HG03135 (cell line): ENCODE measurements around the gene MYL9.
"Not testable (repeated sequence)": the region's sequence is repeated elsewhere in the genome, so short reads cannot be mapped to it uniquely, and the experiment has no call there.

ENCODE experiments used
- ATAC-seq: cut with Tn5 transposase; IDR thresholded peaks from one replicate; pipeline ENCODE4 v1.9.1; 2021; ENCODE audit warnings: mild to moderate bottlenecking, moderate library complexity; ENCODE audit not compliant: unreplicated experiment

Gene MYL9

GRCh38 chr20:36541227-36541767 lies at the start of gene MYL9:
MYL9 (plus strand) TSS chr20:36541519; CDS start chr20:36544885, 3,366 bp downstream.
- ATAC-seq: no peak

DNA sequence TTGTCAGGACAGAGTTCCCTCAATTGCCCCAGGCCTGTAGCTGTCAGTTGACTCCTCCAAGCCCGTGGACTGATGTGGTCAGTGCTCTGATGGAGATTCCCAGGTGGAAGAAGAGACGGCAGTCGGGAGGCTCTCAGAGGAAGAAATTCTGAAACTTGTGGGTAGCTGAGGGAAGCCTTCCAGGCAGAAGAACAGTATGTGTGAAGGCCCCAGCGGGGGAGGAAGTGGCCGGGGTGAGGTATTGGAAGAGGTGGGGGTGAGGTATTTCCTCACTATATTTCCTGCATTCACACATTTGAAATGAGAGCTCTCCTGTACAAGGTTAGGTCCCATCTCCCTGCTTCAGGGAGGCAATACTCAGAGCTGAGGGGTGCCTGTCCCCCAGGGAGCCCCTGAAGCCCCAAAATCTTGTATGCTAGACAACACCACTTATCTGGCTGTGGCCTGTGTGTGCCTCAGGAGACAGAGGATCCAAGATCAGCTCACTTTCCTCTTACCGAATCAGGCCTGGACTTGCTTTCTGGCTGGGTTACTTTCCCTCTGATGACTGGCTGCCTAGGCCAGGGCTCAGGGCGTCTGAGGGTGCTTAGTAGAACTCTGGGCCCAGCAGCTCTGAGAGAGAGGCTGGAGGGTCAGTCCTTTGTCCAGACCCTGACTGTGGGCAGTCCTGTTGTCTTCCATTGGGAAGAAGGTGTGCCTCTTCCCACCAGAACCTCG lies 49.3 kb upstream of the MYL9 start:
- no peak for ATAC-seq

GRCh38 chr20:36493051-36493800 lies 48.1 kb upstream of the MYL9 start:
- no peak for ATAC-seq

- ATAC-seq: no peak
Measured at GRCh38 chr20:36493801-36494114, 47.6 kb upstream of the MYL9 start.

DNA sequence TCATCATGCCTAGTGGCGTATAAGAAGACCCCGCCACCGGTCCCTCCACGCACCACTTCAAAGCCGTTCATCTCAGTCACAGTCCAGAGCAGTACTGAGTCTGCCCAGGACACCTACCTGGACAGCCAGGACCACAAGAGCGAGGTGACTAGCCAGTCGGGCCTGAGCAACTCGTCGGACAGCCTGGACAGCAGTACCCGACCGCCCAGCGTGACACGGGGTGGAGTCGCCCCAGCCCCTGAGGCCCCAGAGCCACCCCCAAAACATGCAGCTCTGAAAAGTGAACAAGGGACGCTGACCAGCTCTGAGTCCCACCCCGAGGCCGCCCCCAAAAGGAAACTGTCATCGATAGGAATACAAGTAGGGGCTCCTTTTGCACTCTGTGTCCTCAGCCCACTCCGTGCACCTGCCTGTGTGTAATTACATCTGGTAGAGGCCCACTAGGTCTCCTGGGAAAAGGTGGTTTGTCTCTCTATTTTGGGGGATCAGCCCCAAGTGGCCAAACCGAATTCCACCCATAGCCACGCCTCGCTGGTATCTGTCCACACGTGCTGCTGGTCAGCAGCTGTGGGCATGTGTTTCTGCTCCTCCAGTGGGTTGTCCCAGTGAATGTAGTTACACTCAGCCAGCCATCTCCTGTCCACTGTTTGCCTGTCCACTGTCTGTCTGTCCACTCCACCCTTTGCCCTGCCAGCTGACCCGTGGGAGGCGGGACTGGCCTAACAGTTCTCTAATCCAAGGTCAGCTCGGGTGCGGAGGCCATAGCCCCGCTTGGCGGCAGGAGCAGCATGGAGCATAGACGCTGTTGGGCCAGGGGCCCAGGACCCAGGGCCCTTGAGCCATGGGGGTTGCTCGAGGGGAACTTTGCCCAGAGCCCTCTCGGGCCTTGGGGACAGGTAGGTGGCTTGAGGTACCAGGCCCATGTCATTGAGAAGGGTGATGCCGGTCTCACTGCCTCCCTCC lies 44.3 kb upstream of the MYL9 start:
- ATAC-seq: no peak

GRCh38 chr20:36497856-36498255 lies 43.5 kb upstream of the MYL9 start:
- ATAC-seq: no peak

GRCh38 chr20:36498386-36499179 lies 42.7 kb upstream of the MYL9 start:
- ATAC-seq: no peak

DNA sequence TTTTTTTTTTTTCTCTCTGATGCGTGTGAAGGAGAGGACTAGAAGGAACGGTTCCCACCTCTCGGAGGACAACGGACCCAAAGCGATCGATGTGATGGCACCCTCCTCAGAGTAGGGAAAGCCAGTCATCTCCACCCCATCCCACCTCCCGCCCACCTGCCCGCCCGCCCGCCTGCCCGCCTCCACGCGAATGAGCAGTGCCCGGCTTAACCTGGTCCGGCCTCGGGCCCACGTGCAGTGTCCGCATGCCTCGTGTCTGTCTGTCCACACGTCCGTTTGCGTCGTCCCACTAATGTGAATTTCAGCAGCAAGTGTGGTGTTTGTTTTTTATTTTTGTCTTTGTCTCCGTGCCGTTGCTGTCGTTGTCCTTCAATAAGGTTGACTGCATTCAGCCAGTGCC lies 42.1 kb upstream of the MYL9 start:
- no peak for ATAC-seq

GRCh38 chr20:36499723-36500501 lies 41.4 kb upstream of the MYL9 start:
- ATAC-seq: no peak

- ATAC-seq: no peak
Measured at GRCh38 chr20:36501367-36502006, 39.8 kb upstream of the MYL9 start.

GRCh38 chr20:36504295-36504694 lies 37.0 kb upstream of the MYL9 start:
- no peak for ATAC-seq

DNA sequence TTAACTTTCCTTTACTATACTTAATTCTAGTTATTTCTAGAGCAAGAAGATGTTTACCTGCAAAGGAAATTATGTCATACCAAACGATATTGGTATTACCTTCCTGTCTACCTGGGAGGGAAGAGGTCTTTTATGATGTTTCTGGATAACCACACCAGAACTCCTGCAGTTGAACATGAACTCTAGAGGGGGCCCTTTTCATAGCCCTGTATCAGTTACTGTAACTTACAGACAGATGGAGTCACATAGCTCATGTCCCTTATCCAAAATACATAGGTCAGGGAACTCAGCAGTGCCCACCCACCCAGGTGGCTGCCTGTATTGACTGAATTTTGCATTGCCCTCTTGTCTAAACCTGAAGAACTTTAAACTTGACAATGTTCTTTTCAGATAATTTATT lies 35.1 kb upstream of the MYL9 start:
- no peak for ATAC-seq

GRCh38 chr20:36507746-36508145 lies 33.6 kb upstream of the MYL9 start:
- ATAC-seq: no peak

DNA sequence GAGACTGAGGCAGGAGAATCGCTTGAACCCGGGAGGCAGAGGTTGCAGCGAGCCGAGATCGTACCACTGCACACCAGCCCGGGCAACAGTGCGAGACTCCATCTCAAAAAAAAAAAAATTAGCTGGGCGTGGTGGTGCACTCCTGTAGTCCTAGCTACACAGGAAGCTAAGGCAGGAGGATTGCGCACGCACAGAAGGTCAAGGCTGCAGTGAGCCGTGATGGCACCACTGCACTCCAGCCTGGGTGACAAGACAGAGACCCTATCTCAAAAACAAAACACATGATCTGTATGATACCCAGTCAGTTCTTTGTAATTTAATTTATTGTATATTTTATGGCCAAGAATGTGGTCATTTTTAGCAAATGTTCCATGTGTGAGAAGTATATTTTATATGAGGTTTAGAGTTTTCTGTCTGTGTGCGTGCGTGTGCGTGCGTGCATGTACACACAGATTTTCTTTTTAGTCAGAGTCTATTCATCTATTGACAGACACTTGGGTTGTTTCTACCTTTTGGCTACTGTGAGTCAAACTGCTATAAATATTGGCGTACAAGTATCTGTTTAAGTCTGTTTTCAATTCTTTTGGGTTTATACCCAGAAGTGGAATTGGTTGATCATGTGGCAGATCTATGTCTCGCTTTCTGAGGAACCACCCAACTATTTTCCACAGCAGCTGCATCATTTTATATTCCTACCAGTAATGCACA lies 22.2 kb upstream of the MYL9 start:
- no peak for ATAC-seq

- ATAC-seq: no peak
Measured at GRCh38 chr20:36519944-36520343, 21.4 kb upstream of the MYL9 start.

DNA sequence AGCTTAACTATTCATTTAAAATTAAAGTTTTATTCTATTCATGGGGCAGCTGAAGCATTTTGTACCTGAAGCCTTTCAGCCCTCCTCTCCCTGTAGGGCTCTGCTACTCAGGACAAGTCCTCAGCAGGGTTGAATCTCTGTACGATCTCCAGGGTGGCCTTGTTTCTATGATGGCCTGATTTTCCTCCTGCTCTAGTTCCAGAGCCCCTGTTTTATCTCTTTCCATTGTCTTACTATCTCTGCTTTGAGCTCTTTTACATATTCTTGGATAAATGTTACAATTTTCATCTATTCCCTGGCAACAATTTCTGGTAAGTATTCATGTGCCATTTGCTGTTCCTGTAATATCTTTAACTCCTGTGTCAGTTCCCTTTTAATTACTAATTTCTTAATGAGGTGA lies 19.8 kb upstream of the MYL9 start:
- ATAC-seq: no peak

DNA sequence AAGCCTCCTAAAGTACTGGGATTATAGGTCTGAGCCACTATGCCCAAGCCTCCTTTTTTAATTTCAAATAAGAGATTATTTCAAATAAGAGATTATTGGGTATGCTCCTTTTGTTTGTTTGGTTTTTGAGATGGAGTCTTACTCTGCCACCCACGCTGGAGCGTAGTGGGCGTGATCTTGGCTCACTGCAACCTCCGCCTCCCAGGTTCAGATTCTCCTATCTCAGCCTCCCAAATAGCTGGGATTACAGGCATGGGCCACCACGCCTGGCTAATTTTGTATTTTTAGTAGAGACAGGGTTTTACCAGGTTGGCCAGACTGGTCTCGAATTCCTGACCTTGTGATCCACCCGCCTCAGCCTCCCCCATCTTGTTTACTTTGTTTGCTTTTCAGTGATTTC lies 18.9 kb upstream of the MYL9 start:
- not testable (repeated sequence) for ATAC-seq

GRCh38 chr20:36523341-36523740 lies 18.0 kb upstream of the MYL9 start:
- no peak for ATAC-seq
